Loucy (cell line): ENCODE measurements around the gene IFNW1.

Source experiments
- CTCF ChIP-seq: fragments of 200-600 bp; sonication (generic); conservative IDR thresholded peaks from 2 replicates; pipeline ENCODE4 v1.5.1; 2014; ENCODE audit warnings: mild to moderate bottlenecking, antibody characterized with exemption, low read length
- EZH2phosphoT487 ChIP-seq: fragments of 200-600 bp; IDR thresholded peaks from 2 replicates; pipeline ENCODE4 v1.6.1; 2018; ENCODE audit warnings: antibody characterized with exemption, mild to moderate bottlenecking, moderate library complexity, borderline replicate concordance

- no peak for TF ChIP-seq CTCF
- TF ChIP-seq EZH2phosphoT487: no peak
Measured at GRCh38 chr9:21171351-21171750, 29.7 kb upstream of the IFNW1 start.
